Stimulated activated CD4-positive, alpha-beta T cell treated with anti-CD3 and anti-CD28 coated beads, Interleukin-15, amount 100 ng/mL, for 24 hours (primary cell): ENCODE measurements around the gene VASH1.
"Not testable (repeated sequence)": the region's sequence is repeated elsewhere in the genome, so short reads cannot be mapped to it uniquely, and the experiment has no call there.

Source experiments
- DNase-seq: peaks from one replicate; pipeline ENCODE4 v3.0.0-alpha.2; 2020

Gene VASH1

DNA sequence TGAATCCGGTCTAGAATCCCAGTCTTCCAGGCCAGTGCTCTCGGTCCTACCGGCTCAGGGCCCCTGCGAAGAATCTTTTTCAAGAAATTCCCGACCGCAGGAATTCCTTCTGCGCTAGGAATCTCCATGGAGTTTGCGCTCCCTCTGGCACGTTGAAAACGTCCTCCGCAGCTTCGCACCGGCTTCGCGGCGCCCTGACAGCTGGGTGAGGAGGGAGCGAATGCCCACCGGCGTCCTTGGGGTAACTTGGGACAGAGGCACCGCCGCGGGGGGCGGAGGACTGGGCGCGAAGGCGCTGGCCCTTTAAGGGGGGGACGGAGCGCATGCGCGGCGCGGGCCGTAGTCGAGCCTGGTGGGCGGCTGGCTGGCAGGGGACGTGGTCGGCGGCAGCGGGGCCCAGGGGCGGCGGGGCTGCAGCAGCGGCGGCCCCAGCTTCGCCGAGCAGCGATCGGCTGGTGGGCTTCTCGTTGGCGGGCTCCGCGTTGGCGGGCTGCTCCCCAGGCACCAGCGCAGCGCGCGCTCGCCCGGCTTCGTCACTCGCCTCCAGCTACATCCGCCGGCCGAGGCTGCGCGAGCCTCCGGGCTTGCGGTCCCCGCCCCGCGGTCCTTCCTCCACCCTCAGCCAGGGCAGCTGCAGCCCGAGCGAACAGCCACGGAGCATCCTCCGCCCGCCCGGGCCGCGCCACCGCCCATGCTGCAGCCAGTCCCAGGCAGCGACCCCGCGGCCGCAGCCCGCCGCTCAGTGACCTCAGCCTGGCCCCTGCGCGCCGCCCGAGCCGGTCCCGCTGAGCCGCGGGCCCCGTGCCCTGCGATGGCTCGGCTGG, at the start of gene VASH1:
TSS of gene VASH1 (plus strand) at position 333 of the 824 bp plus-strand sequence. CDS start 1,354 bp downstream, outside the sequence.
- DNase-seq: peak; percentile 78

DNA sequence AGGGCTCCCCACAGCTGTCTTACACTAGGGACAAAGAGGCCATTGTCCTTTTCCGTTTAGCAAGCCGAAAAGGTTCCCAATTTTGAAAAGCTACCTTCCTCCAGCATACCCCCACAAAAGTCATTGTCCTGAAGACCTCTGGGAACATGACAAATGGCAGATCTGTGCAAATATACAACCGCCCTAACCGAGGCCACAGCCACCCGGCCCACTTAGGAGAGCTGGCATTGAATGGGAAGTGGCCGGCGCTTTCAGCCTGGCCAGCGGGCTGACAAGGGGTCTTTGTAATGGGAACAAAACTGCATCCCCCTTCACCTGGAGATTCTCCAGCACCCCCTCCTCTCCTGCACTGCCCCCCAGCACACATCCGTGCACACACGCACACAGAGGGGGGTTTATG, 48.1 kb upstream of the VASH1 start:
- DNase-seq: no peak

DNA sequence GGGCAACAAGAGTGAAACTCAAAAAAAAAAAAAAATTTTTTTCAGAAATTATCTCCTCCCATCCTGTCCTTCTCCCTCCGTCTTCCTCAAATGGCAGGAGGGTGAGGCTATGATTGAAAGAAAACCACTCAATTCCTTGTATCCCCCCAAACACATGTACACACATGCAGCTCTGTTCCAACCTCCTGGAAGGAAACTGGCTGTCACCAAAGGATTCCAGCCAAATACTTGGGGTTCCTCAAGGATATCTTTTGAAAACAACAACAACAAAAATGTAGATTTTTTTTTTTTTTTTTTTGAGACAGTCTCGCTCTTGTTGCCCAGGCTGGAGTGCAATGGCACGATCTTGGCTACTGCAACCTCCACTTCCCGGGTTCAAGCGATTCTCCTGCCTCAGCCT, 46.8 kb upstream of the VASH1 start:
- no peak for DNase-seq

DNA sequence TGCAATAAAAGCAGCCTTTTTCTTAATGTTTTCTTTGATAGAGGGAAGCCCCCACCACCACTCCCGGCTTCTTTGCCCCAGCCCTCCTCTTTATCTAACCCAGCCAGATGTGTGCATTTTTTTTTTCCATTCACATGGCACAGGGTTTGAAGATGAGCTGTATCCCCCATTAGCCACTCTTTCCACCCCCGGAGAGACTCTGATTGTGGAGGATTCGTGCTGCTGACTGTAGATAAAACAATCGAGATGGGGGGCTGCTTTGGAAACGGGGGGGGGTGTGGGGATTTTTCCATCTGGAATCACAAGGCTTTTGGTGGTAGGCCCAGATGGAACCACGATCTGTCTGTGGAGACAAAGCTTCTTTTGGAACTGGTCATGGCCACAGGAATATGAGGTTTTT, 46.2 kb upstream of the VASH1 start:
- DNase-seq: no peak

DNA sequence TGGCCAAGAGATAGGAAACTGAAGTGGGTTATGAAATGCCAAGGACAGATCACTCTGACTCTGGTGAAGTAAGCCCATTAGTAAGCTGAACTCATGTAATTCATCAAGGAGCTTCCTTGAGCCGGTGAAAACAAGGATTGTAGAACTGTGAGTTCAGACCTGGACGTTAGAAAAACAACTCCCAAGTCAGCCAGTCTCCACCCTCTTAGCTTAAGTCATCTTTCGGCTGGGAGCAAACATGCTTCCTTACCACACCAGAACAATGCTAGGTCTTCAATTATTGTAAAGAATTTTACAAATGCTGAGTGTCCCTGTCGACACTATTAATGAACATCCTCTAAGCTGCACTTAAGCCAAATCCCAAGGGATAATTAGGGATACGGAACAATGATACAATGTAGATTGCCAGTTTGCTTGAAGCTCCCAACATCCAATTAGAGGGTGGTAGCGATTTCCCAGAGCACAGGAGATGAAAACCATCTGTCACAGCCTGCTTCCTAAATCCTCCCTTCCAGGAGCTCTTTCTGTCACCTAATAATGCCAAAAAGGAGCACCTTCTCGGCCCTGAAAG, 45.7 kb upstream of the VASH1 start:
- DNase-seq: no peak

DNA sequence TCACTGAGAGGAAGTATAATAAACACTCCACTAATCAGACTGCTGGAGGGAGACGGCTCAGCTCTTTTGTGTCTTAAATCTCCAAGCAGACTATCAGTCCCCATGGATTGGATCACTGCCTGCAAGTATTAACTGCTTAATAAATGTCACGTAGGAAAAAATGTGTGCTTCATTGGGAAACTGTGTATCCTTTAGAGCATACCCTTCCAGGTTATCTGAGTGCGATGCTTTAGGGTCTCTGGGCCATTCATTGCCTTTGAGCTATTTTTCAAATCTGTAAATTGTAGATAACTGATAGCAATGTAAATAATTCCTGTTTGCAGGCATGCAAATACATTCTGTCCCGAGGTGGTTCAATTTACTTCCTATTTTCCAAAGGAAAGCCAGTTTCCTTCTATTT, 45.0 kb upstream of the VASH1 start:
- DNase-seq: no peak

DNA sequence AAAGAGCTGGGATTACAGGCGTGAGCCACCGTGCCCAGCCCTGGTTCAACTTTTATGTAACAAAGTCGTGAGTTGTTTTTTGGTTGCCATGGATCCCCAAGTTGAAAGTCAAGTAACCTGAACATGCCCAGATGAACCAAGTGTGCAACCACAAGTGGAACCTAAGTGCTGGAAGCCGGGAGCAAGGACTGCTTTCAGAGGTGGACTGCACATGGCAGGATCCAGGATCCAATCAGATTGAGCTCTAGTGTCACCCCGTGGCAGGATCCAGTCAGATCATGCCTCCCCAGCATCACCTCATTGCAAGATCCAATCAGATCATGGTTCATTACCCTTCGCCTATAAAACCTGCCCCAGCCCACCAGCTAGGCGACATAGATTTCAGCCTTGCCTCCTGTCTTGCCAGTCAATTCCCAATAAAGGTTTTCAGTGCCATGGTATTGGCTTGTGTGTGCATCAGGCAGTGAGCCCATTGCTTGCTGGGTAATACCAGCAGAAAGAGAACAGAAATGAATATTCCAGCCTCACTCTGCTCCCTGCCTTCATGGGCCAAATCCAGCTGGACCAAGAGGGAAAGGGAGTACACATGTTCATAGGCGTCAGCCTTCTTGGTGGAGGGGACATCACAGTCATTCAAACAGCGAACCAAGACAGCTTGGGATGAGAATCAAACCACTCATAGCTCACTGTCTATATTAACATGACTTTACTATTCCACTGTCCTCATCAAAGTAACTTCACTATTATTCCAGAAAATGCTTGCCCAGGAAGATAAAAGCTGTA, 43.6 kb upstream of the VASH1 start:
- no peak for DNase-seq

DNA sequence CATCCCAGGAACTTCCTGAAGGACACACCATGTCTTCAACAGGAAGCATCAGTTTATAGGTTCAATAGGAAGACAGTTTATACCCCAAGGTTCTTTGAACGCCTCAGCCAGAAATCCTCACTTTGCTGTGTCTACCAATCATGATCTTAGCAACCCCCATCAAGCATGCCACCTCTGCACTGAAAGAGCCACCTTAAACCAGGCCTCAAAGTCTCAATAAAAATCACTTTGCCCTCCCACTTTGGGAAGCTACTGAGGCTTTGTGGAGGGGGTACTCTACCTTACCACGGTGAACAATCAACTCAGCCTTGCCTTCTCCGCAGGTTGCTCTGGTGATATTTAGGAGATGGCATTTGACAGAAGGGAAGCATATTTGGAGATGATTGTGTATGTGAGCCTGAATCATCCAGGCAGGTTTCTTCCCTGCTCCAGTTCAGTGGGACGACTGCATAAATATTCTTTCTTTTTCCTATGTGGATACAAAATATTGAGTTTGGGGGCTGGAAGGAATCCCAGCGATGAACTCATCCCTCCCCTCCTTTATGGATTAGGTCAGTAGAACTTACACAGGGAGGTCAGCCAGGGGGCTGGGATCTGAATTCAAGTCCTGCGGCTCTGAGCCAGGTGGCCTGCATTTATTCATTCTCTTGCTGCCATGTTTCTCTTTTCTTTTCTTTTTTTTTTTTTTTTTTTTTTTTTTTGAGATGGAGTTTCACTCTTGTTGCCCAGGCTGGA, 42.8 kb upstream of the VASH1 start:
- no peak for DNase-seq

DNA sequence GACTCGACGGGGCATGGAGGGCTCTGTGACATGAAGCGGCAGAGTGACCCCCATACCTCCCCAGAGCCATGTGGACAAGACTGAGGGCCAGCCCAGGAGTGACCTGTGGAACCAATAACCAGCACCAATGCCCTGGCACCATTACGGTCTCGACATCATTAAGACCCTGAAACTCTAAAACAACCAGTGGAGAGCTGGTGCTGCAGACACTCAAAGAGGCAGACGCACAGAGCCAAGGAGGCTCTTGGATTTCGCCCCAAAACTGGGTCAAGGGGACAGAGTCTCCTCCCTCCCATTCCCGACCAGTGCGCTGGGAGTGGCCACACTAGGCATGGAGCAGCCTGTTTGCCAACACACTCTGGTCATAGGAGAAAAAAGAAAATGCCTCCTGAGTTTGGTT, 41.6 kb upstream of the VASH1 start:
- DNase-seq: no peak

DNA sequence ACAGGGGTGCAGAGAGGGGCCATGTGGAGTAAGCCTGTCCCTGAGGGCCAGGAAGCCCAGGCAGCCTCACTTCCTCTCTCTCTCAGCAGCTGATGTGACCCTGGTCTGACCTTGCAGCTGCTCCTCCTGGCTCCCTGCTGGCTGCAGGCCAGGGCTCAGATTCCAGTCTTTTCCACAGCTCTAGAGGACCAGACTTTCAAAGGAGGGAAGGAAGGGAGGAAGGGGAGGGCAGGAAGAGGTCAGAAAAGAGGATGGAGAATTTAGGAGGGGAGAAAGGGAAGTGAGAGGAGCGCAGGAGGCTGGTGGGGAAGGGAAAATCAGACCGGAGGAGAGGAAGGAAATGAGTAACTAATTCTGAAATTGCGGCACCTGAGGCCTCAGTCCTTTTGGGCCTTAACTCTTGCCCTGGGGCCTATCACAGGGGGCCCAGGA, 40.9 kb upstream of the VASH1 start:
- no peak for DNase-seq

DNA sequence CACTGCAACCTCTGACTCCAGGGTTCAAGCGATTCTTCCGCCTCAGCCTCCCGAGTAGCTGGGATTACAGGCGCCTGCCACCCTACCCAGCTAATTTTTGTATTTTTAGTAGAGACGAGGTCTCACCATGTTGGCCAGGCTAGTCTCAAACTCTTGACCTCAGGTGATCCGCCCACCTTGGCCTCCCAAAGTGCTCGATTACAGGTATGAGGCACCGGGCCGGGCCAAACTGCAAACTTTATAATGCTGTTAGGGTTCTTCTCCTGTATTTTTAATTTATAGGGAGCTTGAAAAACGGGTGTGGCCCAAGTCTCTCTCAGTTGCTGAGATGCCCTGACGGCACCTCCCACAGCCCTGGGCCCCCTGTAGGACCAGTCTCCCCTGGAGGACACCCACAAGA, 39.8 kb upstream of the VASH1 start:
- DNase-seq: not testable (repeated sequence)

DNA sequence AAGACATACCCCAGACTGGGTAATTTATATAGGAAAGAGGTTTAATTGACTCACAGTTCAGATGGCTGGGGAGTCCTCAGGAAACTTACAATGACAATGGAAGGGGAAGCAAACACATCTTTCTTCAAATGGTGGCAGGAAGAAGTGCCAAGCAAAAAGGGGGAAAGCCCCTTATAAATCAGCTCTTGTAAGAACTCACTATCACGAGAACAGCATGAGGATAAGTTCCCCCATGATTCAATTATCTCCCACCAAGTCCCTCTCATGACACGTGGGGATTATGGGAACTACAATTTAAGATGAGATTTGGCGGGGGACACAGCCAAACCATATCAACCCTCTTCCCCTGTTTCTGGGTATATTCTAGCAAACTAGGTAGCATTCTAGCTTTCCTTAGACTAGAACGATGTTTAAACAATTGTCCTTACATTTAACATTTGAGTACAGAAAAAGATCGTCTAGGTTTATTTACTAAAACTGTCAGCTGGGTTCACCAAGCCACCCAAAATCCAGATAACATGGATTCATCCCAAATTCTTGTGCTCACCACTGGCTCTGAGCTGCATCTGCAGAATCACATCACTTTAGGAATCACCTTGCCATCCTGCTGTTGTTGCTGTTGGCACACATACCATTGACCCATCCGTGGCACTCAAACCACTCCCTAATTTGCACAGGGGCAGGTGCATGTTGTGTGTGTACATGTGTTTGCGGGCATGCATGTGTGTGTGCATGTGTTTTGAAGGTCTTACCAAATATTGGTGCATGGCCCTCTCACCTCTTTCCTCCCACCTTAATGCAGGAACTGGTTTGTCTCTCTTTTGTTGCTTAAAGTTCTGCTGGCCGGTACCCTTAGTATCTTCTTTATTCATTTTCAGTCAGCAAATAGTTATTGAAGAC, 36.4 kb upstream of the VASH1 start:
- DNase-seq: no peak

DNA sequence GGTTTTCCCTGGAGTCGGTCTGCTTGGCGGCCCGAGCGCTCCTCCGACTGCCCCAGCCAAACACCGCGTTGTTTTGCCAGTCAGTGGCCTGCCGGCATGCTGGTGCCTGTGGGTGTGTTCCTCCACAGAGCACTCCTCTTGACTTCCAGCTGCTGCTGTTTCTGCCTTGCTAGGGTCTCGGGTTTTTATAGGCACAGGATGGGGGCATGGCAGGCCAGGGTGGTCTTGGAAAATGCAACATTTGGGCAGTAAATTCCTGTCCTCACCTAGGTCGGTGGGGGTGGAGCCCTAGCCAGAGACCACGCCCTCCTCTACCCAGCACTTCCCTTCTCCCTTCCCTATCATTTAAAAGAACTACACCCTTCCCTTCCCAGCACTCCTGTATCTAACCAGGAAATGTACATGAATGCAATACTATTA, 34.7 kb upstream of the VASH1 start:
- no peak for DNase-seq

DNA sequence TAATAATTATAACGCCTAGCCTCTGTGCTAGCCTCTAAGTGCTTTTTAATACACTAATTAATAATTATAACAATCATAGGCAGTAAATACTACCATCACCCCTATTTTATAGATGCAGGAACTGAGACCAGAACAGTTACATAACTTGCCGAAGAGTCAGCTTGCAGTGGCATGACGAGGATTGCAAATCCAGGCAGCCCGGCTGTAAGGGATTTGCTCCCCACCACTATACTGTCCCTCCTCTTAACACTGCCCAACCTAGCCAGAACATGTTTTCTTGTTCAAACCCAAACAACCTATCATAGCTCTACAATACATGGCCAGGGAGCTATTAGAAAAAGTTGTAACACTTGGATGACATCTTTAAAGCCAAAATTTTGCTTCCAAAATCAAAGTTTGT, 33.9 kb upstream of the VASH1 start:
- no peak for DNase-seq

DNA sequence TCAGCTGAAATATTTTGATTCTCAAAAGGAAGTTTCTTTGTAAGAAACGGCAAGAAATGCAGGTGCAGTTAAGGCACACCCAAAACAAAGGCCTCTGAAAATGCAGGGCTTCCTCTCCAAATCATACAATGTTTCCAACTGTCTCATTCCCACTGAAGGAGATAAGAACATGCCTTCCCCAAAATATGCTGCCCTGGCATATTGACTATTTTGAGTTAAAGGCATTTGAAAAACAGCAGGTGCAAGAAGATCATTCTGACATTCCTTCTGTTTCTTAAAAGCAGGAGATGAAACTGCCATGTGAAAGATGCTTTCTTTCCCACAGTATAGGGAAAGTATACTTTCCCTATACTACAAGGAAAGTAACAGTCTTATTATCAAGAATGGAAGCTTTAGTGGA, 33.4 kb upstream of the VASH1 start:
- DNase-seq: no peak

DNA sequence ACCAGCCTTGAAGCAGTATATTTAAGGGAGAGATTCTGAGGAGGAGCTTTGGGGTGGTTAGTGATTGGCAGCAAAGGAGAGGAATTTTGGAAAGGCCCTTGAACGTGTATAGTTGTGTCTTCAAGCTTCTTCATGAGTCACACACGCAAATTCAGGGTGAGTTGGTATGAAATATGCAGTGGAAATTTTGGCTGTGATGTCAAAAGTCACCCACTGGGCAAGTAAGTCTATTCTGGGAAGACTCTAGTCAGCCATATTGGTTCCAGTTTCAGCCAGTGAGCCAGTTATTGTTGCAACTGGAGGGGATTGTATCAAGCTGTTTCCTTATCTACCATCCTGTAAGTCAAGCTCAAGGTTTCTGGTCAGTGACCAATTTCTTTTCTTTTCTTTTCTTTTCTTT, 32.0 kb upstream of the VASH1 start:
- no peak for DNase-seq

DNA sequence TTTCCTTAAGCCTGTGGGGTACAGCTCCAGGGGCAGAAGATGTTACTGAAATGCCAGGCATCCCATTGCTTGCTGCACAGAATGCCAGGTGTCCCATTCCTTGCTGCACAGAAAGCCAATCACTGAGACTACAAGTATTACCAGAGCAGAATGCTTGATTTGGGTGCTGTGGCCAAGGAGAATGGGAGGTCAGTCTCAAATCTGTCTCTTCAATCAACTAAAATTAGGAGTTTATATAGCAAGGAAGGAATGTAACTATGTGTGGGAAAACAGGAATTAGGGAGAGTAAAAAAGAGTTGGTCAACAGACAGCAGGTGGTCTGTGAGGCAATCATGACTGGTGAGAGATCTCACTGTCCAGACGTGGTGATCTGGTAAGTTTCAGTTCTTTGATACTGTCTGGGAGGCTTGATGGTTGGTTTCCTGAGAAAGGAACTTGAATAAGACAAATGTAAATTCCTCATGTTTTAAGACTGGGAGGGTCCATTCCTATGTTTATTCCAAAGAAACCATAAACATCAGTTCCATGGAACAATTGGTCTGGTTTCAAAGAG, 31.2 kb upstream of the VASH1 start:
- DNase-seq: no peak

DNA sequence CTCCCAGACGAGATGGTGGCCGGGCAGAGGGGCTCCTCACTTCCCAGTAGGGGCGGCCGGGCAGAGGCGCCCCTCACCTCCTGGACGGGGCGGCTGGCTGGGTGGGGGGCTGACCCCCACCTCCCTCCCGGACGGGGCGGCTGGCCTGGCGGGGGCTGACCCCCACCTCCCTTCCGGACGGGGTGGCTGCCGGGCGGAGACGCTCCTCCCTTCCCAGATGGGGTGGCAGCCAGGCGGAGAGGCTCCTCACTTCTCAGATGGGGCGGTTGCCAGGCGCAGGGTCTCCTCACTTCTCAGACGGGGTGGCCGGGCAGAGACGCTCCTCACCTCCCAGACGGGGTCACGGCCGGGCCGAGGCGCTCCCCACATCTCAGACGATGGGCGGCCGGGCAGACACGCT, 26.8 kb upstream of the VASH1 start:
- not testable (repeated sequence) for DNase-seq

DNA sequence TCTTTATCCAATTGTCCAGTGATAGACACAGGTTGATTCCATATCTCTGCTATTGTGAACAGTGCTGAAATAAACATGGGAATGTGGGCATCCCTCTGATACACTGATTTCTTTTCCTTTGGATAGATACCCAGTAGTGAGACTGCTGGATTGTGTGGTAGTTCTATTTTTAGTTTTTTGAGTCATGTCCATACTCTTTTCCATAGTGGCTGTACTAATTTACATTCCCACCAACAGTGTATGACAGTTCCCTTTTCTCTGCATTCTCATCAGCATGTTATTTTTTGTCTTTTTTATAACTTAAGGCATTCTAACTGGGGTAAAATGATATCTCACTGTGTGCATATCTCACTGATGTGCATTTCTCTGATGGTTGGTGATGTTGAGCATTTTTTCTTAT, 24.8 kb upstream of the VASH1 start:
- DNase-seq: no peak

DNA sequence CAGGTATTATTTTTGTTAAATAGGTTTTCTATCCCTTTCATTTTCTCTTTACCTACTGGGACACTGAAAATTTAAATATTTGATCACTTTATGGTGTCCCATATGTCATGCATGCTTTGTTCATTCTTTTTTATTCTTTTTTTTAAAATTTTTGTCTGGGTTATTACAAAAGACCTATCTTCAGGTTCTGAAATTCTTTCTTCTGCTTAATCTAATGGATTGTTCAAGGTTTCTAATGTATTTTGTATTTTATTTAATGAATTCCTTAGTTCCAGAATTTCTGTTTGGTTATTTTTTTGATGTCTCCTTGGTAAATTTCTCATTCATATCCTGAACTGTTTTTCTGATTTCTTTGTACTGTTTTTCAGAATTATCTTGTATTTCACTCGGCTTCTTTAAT, 20.2 kb upstream of the VASH1 start:
- no peak for DNase-seq

DNA sequence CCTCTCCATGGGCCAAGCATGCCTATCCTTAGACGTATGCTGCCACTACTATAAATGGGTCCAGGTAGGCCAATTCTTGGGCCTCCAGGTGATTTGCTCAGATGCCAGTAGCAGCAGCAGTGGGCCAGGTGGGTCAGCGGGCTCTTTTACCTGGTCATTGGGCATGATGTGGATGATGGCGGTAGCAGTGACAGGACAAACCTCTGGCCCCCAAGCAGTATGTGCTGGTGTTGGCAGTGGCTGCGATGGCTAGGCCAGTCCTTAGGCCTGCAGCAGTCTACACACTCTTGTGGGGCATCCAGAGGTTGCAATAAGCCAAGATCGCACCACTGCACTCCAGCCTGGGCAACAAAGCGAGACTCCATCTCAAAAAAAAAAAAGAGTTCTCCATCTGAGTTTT, 19.1 kb upstream of the VASH1 start:
- no peak for DNase-seq

DNA sequence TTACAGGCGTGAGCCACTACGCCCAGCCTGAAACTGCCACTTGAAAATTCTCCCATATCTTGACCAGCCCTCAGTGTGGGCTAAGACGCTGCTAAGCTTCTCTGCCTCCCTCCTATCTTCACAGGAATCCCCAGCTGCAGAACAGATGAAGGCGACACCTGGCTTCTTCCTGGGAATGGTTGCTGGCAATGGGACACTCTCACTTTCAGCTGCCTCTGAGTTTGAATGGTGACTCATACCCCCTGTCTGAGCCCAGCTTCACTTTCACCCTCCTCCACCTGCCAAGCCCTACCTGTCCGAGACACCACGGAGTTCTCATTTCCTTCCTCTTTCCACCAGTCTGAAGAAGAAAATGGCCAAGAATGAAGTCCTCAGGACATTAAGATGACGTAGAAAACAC, 18.3 kb upstream of the VASH1 start:
- DNase-seq: no peak
